Measurements from ENCODE around the gene LIN9.

The LIN9 gene

DNA sequence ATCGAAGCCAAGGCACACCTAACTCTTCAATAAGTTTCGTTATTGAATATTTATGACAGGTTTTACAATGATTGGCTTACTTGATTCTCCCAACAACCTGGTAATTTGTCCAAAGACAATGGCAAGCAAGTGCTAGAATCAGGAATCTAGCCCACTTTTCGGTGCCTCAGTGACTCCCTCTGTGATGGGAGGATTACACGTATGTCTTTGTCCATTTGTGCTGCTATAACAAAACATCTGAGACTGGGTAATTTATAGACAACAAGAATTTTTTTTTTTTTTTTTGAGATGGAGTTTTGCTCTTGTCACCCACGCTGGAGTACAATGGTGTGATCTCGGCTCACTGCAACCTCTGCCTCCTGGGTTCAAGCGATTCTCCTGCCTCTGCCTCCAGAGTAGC is 2.4 kb upstream of the LIN9 start:
- H3K4me3 ChIP-seq (ENCODE audit: low read length) = no peak overlapping the region
- H3K36me3 ChIP-seq (ENCODE audit: control insufficient read depth, insufficient read depth, low read length) = no peaks in the 10 kb centered on the region
- H3K9me3 ChIP-seq (ENCODE audit: control insufficient read depth, low read length) = no peaks in the 10 kb centered on the region
- no peaks in the 10 kb centered on the region for H3K27me3 ChIP-seq (ENCODE audit: control insufficient read depth, insufficient read depth, low read length)
- H3K9ac ChIP-seq (ENCODE audit: low read length) = no peak overlapping the region
- H3K4me1 ChIP-seq (ENCODE audit: control insufficient read depth, insufficient read depth, low read length) = peaks cover 22% of the 10 kb centered on the region

GRCh38 chr1:226310637-226311195 is 1.8 kb upstream of the LIN9 start:
- peaks cover 22% of the 10 kb centered on the region for H3K4me1 ChIP-seq (ENCODE audit: control insufficient read depth, insufficient read depth, low read length)
- no peaks in the 10 kb centered on the region for H3K9me3 ChIP-seq (ENCODE audit: control insufficient read depth, low read length)
- peak overlapping the region; percentile 60 for H3K9ac ChIP-seq (ENCODE audit: low read length)
- H3K27me3 ChIP-seq (ENCODE audit: control insufficient read depth, insufficient read depth, low read length) = no peaks in the 10 kb centered on the region
- no peak overlapping the region for H3K4me3 ChIP-seq (ENCODE audit: low read length)
- H3K36me3 ChIP-seq (ENCODE audit: control insufficient read depth, insufficient read depth, low read length) = no peaks in the 10 kb centered on the region

GRCh38 chr1:226310245-226310540 is 1.2 kb upstream of the LIN9 start:
- H3K9ac ChIP-seq (ENCODE audit: low read length) = peak overlapping the region; percentile 60
- peaks cover 22% of the 10 kb centered on the region for H3K4me1 ChIP-seq (ENCODE audit: control insufficient read depth, insufficient read depth, low read length)
- no peak overlapping the region for H3K4me3 ChIP-seq (ENCODE audit: low read length)
- no peaks in the 10 kb centered on the region for H3K9me3 ChIP-seq (ENCODE audit: control insufficient read depth, low read length)
- no peaks in the 10 kb centered on the region for H3K27me3 ChIP-seq (ENCODE audit: control insufficient read depth, insufficient read depth, low read length)
- no peaks in the 10 kb centered on the region for H3K36me3 ChIP-seq (ENCODE audit: control insufficient read depth, insufficient read depth, low read length)

DNA sequence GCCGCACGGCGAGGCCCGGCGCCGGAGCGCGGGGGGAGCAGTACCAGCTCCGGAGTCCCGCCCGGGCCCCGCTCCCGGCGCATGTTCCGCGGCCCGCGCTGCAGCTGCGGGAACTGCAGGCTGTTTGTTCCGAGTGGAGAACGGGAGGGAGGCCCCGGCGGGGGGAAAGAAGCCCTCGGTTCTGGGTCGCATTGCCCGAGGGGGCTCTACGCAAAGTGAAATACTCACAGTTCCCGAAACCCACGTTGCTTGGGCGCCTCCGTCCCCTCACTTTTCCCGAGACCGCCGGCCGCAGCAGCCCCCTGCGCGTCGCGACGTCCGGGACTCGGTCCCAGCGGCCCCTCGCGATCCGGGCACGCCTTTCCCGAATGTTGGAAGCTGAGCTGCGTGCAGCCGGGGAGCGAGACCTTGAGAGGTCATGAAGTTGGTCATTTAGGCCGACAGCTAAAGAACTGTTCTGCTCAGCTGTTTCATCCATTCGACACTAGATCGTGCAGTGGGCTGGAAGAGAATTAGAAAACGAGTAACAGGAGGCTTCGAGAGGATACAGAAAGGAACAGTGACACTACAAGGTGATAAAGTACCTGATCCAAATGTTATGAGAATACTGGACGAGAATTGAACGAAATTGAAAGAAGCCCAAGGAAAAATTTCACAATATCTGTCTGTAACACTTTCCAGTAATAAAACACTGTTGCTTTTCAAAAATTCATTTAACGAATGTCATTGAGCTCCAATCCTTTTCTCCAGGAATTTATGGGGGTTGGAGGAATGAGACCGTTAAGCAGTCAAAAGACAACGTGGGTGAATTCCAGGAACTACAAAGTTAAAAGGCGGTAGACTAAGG is 657 bp upstream of the LIN9 start:
- Histone ChIP-seq H3K27me3 (ENCODE audit: control insufficient read depth, insufficient read depth, low read length) (no peaks in the 10 kb centered on the region), H3K4me3 (ENCODE audit: low read length) (peak overlapping the region; percentile 37), H3K36me3 (ENCODE audit: control insufficient read depth, insufficient read depth, low read length) (no peaks in the 10 kb centered on the region), H3K4me1 (ENCODE audit: control insufficient read depth, insufficient read depth, low read length) (peaks cover 22% of the 10 kb centered on the region), H3K9me3 (ENCODE audit: control insufficient read depth, low read length) (no peaks in the 10 kb centered on the region), H3K9ac (ENCODE audit: low read length) (peak overlapping the region; percentile 60)

GRCh38 chr1:226308166-226308722 is 720 bp downstream of the LIN9 start:
- peak overlapping the region; percentile 57 for H3K4me3 ChIP-seq (ENCODE audit: low read length)
- no peaks in the 10 kb centered on the region for H3K9me3 ChIP-seq (ENCODE audit: control insufficient read depth, low read length)
- H3K9ac ChIP-seq (ENCODE audit: low read length) = peak overlapping the region; percentile 90
- H3K36me3 ChIP-seq (ENCODE audit: control insufficient read depth, insufficient read depth, low read length) = no peaks in the 10 kb centered on the region
- H3K4me1 ChIP-seq (ENCODE audit: control insufficient read depth, insufficient read depth, low read length) = peaks cover 22% of the 10 kb centered on the region
- H3K27me3 ChIP-seq (ENCODE audit: control insufficient read depth, insufficient read depth, low read length) = no peaks in the 10 kb centered on the region

GRCh38 chr1:226306425-226306824 is 2.5 kb downstream of the LIN9 start:
- Histone ChIP-seq H3K27me3 (ENCODE audit: control insufficient read depth, insufficient read depth, low read length) (no peaks in the 10 kb centered on the region), H3K4me3 (ENCODE audit: low read length) (no peak overlapping the region), H3K9ac (ENCODE audit: low read length) (no peak overlapping the region), H3K9me3 (ENCODE audit: control insufficient read depth, low read length) (no peaks in the 10 kb centered on the region), H3K36me3 (ENCODE audit: control insufficient read depth, insufficient read depth, low read length) (no peaks in the 10 kb centered on the region), H3K4me1 (ENCODE audit: control insufficient read depth, insufficient read depth, low read length) (peaks cover 22% of the 10 kb centered on the region)

- Histone ChIP-seq H3K9me3 (ENCODE audit: control insufficient read depth, low read length) (no peaks in the 10 kb centered on the region), H3K27me3 (ENCODE audit: control insufficient read depth, insufficient read depth, low read length) (no peaks in the 10 kb centered on the region), H3K4me1 (ENCODE audit: control insufficient read depth, insufficient read depth, low read length) (peaks cover 12% of the 10 kb centered on the region), H3K4me3 (ENCODE audit: low read length) (no peak overlapping the region), H3K36me3 (ENCODE audit: control insufficient read depth, insufficient read depth, low read length) (no peaks in the 10 kb centered on the region), H3K9ac (ENCODE audit: low read length) (no peak overlapping the region)
Observed at GRCh38 chr1:226305184-226305583, 3.8 kb downstream of the LIN9 start.

GRCh38 chr1:226304291-226304955 is 4.5 kb downstream of the LIN9 start:
- H3K4me1 ChIP-seq (ENCODE audit: control insufficient read depth, insufficient read depth, low read length) = peaks cover 4% of the 10 kb centered on the region
- H3K36me3 ChIP-seq (ENCODE audit: control insufficient read depth, insufficient read depth, low read length) = no peaks in the 10 kb centered on the region
- H3K9me3 ChIP-seq (ENCODE audit: control insufficient read depth, low read length) = no peaks in the 10 kb centered on the region
- H3K27me3 ChIP-seq (ENCODE audit: control insufficient read depth, insufficient read depth, low read length) = no peaks in the 10 kb centered on the region
- no peak overlapping the region for H3K9ac ChIP-seq (ENCODE audit: low read length)
- no peak overlapping the region for H3K4me3 ChIP-seq (ENCODE audit: low read length)

DNA sequence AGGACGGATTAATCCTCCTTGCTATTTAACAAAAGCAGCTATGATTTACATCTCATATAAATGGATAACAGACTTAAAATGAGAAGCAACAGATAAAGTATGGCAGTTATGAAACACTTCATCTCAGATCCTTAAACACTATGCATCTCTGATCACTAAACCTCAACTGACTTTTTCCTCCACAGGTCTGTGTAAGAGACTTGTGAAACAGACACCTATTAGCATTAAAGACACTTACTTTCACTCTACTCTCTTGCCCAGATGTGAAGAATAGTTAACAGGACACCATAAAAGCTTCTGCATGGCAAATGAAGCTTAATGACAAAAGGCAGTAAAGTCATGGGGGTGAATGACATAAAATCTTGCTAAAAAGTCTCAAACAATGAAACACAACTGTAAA is 6.2 kb downstream of the LIN9 start:
- Histone ChIP-seq H3K36me3 (ENCODE audit: control insufficient read depth, insufficient read depth, low read length) (no peaks in the 10 kb centered on the region), H3K9me3 (ENCODE audit: control insufficient read depth, low read length) (no peaks in the 10 kb centered on the region), H3K4me3 (ENCODE audit: low read length) (no peak overlapping the region), H3K9ac (ENCODE audit: low read length) (no peak overlapping the region), H3K27me3 (ENCODE audit: control insufficient read depth, insufficient read depth, low read length) (no peaks in the 10 kb centered on the region), H3K4me1 (ENCODE audit: control insufficient read depth, insufficient read depth, low read length) (no peaks in the 10 kb centered on the region)

DNA sequence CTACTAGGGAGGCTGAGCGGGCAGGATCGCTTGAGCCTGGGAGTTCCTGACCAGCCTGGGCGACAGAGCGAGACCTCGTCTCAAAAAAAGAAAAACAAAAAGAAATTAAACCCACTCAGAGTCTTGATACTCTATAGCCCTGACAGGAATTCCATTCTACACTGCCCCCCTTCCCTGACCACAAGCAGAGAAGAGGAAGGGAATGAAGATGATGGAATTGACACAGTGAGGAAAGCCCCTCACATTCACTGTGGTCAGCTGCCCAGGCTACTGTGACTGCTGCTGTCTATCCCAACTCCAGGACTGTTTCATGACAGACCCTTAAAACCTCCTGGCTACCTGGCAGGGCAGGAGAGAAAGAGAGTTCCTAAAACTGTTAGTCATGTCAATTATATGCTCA is 12.1 kb downstream of the LIN9 start:
- Histone ChIP-seq H3K36me3 (ENCODE audit: control insufficient read depth, insufficient read depth, low read length) (no peaks in the 10 kb centered on the region), H3K27me3 (ENCODE audit: control insufficient read depth, insufficient read depth, low read length) (no peaks in the 10 kb centered on the region)

GRCh38 chr1:226293553-226293920 is 15.4 kb downstream of the LIN9 start:
- no peak overlapping the region for H3K4me3 ChIP-seq (ENCODE audit: low read length)
- H3K4me1 ChIP-seq (ENCODE audit: control insufficient read depth, insufficient read depth, low read length) = no peaks in the 10 kb centered on the region
- no peak overlapping the region for H3K9ac ChIP-seq (ENCODE audit: low read length)
- H3K36me3 ChIP-seq (ENCODE audit: control insufficient read depth, insufficient read depth, low read length) = no peaks in the 10 kb centered on the region
- no peaks in the 10 kb centered on the region for H3K9me3 ChIP-seq (ENCODE audit: control insufficient read depth, low read length)
- no peaks in the 10 kb centered on the region for H3K27me3 ChIP-seq (ENCODE audit: control insufficient read depth, insufficient read depth, low read length)

More for the DNA sequence above, 12.1 kb downstream of the LIN9 start:
- H3K9me3 ChIP-seq (ENCODE audit: control insufficient read depth, low read length) = no peaks in the 10 kb centered on the region
- no peak overlapping the region for H3K4me3 ChIP-seq (ENCODE audit: low read length)
- H3K9ac ChIP-seq (ENCODE audit: low read length) = no peak overlapping the region
- H3K4me1 ChIP-seq (ENCODE audit: control insufficient read depth, insufficient read depth, low read length) = no peaks in the 10 kb centered on the region

GRCh38 chr1:226292874-226293552 is 16.0 kb downstream of the LIN9 start:
- no peaks in the 10 kb centered on the region for H3K27me3 ChIP-seq (ENCODE audit: control insufficient read depth, insufficient read depth, low read length)
- H3K9me3 ChIP-seq (ENCODE audit: control insufficient read depth, low read length) = no peaks in the 10 kb centered on the region
- no peak overlapping the region for H3K4me3 ChIP-seq (ENCODE audit: low read length)
- no peaks in the 10 kb centered on the region for H3K4me1 ChIP-seq (ENCODE audit: control insufficient read depth, insufficient read depth, low read length)
- no peaks in the 10 kb centered on the region for H3K36me3 ChIP-seq (ENCODE audit: control insufficient read depth, insufficient read depth, low read length)
- no peak overlapping the region for H3K9ac ChIP-seq (ENCODE audit: low read length)

Data from mucosa of stomach (tissue), 1 donor.